HG03108 (cell line): ENCODE results near the gene MARCO.
"Not testable (repeated sequence)": the region's sequence is repeated elsewhere in the genome, so short reads cannot be mapped to it uniquely, and the experiment has no call there.

Experiments
- ATAC-seq: cut with Tn5 transposase; IDR thresholded peaks from one replicate; pipeline ENCODE4 v1.9.1; 2021; ENCODE audit warnings: moderate library complexity; ENCODE audit not compliant: unreplicated experiment

The MARCO gene

GRCh38 chr2:119028327-119029174 lies 86.6 kb downstream of the MARCO start:
- no peak for ATAC-seq

- no peak for ATAC-seq
These were observed 87.3 kb downstream of the MARCO start for GRCh38 chr2:119029297-119029696.

GRCh38 chr2:119037922-119038321 lies 95.9 kb downstream of the MARCO start:
- ATAC-seq: not testable (repeated sequence)

GRCh38 chr2:119040730-119041129 lies 98.7 kb downstream of the MARCO start:
- no peak for ATAC-seq
